ENCODE results near the gene MORN1. TPM values are rescaled to one million over a fixed set of nuclear protein-coding genes. Genes with fewer than 3 reads are reported as not detected.

MORN1 gene
- total and polyA plus RNA-seq, 2 experiments from 2014 or later, result 4.8 to 11.1 TPM

DNA sequence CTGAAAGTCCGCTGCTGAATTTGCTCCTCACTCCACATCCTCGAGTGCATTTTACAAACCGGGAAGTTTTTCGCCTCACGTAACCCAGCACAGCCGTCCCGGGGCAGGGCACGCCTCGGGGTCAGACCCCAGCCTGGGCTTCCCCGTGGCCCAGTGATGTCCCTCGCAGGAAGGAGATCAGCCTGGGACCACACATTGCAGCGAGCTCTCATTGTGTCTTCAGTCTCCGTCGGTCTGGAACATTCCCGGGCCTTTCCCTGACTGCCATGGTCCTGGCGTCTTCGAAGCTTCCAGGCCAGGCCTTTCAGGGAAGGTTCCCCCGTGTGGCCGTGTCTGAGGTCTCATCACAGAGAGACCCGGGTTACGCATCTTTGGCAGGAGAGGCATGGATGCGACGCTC, 43.5 kb downstream of the MORN1 start:
- peak; percentile 47 for DNase-seq (ENCODE audit: low spot score)
- ATAC-seq, result peak; percentile 35
- no peak overlapping the region for H2AFZ ChIP-seq
- H3K4me1 ChIP-seq (ENCODE audit: insufficient read depth), result no peaks in the 10 kb centered on the region
- H3K4me3 Mint-ChIP-seq, result no peak overlapping the region
- TF ChIP-seq ZNF114 (CRISPR knock-in tag; IDR thresholded peaks at IDR 0.05), result no peak
- TF ChIP-seq EZH2phosphoT487 (IDR thresholded peaks at IDR 0.05; ENCODE audit: unreplicated experiment), result no peak
- TF ChIP-seq EZH2 (IDR thresholded peaks at IDR 0.05; ENCODE audit: low read depth, unreplicated experiment), result no peak
- TF ChIP-seq, protein P1, sequence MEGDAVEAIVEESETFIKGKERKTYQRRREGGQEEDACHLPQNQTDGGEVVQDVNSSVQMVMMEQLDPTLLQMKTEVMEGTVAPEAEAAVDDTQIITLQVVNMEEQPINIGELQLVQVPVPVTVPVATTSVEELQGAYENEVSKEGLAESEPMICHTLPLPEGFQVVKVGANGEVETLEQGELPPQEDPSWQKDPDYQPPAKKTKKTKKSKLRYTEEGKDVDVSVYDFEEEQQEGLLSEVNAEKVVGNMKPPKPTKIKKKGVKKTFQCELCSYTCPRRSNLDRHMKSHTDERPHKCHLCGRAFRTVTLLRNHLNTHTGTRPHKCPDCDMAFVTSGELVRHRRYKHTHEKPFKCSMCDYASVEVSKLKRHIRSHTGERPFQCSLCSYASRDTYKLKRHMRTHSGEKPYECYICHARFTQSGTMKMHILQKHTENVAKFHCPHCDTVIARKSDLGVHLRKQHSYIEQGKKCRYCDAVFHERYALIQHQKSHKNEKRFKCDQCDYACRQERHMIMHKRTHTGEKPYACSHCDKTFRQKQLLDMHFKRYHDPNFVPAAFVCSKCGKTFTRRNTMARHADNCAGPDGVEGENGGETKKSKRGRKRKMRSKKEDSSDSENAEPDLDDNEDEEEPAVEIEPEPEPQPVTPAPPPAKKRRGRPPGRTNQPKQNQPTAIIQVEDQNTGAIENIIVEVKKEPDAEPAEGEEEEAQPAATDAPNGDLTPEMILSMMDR (conservative IDR thresholded peaks at IDR 0.05; ENCODE audit: low read depth in 2 of 2), result no peak
- no peak for TF ChIP-seq STAT1 (IDR thresholded peaks at IDR 0.05; ENCODE audit: unreplicated experiment)
- TF ChIP-seq, protein P2, sequence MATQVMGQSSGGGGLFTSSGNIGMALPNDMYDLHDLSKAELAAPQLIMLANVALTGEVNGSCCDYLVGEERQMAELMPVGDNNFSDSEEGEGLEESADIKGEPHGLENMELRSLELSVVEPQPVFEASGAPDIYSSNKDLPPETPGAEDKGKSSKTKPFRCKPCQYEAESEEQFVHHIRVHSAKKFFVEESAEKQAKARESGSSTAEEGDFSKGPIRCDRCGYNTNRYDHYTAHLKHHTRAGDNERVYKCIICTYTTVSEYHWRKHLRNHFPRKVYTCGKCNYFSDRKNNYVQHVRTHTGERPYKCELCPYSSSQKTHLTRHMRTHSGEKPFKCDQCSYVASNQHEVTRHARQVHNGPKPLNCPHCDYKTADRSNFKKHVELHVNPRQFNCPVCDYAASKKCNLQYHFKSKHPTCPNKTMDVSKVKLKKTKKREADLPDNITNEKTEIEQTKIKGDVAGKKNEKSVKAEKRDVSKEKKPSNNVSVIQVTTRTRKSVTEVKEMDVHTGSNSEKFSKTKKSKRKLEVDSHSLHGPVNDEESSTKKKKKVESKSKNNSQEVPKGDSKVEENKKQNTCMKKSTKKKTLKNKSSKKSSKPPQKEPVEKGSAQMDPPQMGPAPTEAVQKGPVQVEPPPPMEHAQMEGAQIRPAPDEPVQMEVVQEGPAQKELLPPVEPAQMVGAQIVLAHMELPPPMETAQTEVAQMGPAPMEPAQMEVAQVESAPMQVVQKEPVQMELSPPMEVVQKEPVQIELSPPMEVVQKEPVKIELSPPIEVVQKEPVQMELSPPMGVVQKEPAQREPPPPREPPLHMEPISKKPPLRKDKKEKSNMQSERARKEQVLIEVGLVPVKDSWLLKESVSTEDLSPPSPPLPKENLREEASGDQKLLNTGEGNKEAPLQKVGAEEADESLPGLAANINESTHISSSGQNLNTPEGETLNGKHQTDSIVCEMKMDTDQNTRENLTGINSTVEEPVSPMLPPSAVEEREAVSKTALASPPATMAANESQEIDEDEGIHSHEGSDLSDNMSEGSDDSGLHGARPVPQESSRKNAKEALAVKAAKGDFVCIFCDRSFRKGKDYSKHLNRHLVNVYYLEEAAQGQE (IDR thresholded peaks at IDR 0.05; ENCODE audit: unreplicated experiment), result no peak
- TF ChIP-seq, protein P3, sequence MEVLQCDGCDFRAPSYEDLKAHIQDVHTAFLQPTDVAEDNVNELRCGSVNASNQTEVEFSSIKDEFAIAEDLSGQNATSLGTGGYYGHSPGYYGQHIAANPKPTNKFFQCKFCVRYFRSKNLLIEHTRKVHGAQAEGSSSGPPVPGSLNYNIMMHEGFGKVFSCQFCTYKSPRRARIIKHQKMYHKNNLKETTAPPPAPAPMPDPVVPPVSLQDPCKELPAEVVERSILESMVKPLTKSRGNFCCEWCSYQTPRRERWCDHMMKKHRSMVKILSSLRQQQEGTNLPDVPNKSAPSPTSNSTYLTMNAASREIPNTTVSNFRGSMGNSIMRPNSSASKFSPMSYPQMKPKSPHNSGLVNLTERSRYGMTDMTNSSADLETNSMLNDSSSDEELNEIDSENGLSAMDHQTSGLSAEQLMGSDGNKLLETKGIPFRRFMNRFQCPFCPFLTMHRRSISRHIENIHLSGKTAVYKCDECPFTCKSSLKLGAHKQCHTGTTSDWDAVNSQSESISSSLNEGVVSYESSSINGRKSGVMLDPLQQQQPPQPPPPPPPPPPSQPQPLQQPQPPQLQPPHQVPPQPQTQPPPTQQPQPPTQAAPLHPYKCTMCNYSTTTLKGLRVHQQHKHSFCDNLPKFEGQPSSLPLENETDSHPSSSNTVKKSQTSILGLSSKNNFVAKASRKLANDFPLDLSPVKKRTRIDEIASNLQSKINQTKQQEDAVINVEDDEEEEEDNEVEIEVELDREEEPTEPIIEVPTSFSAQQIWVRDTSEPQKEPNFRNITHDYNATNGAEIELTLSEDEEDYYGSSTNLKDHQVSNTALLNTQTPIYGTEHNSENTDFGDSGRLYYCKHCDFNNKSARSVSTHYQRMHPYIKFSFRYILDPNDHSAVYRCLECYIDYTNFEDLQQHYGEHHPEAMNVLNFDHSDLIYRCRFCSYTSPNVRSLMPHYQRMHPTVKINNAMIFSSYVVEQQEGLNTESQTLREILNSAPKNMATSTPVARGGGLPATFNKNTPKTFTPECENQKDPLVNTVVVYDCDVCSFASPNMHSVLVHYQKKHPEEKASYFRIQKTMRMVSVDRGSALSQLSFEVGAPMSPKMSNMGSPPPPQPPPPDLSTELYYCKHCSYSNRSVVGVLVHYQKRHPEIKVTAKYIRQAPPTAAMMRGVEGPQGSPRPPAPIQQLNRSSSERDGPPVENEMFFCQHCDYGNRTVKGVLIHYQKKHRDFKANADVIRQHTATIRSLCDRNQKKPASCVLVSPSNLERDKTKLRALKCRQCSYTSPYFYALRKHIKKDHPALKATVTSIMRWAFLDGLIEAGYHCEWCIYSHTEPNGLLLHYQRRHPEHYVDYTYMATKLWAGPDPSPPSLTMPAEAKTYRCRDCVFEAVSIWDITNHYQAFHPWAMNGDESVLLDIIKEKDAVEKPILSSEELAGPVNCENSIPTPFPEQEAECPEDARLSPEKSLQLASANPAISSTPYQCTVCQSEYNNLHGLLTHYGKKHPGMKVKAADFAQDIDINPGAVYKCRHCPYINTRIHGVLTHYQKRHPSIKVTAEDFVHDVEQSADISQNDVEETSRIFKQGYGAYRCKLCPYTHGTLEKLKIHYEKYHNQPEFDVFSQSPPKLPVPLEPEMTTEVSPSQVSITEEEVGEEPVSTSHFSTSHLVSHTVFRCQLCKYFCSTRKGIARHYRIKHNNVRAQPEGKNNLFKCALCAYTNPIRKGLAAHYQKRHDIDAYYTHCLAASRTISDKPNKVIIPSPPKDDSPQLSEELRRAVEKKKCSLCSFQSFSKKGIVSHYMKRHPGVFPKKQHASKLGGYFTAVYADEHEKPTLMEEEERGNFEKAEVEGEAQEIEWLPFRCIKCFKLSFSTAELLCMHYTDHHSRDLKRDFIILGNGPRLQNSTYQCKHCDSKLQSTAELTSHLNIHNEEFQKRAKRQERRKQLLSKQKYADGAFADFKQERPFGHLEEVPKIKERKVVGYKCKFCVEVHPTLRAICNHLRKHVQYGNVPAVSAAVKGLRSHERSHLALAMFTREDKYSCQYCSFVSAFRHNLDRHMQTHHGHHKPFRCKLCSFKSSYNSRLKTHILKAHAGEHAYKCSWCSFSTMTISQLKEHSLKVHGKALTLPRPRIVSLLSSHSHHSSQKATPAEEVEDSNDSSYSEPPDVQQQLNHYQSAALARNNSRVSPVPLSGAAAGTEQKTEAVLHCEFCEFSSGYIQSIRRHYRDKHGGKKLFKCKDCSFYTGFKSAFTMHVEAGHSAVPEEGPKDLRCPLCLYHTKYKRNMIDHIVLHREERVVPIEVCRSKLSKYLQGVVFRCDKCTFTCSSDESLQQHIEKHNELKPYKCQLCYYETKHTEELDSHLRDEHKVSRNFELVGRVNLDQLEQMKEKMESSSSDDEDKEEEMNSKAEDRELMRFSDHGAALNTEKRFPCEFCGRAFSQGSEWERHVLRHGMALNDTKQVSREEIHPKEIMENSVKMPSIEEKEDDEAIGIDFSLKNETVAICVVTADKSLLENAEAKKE (CRISPR knock-in tag; IDR thresholded peaks at IDR 0.05), result no peak
- TF ChIP-seq, protein P4, sequence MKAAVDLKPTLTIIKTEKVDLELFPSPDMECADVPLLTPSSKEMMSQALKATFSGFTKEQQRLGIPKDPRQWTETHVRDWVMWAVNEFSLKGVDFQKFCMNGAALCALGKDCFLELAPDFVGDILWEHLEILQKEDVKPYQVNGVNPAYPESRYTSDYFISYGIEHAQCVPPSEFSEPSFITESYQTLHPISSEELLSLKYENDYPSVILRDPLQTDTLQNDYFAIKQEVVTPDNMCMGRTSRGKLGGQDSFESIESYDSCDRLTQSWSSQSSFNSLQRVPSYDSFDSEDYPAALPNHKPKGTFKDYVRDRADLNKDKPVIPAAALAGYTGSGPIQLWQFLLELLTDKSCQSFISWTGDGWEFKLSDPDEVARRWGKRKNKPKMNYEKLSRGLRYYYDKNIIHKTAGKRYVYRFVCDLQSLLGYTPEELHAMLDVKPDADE (IDR thresholded peaks at IDR 0.05), result no peak
- TF ChIP-seq ZNF331 (CRISPR knock-in tag; IDR thresholded peaks at IDR 0.05; ENCODE audit: low read depth), result no peak
- TF ChIP-seq JUNB (IDR thresholded peaks at IDR 0.05; ENCODE audit: unreplicated experiment), result no peak
- TF ChIP-seq POLR2AphosphoS5 (IDR thresholded peaks at IDR 0.05; ENCODE audit: low read depth), result no peak
- no peak for TF ChIP-seq NANOG (IDR thresholded peaks at IDR 0.05; ENCODE audit: borderline replicate concordance)
- TF ChIP-seq CREB1 (CRISPR knock-in tag; IDR thresholded peaks at IDR 0.05; ENCODE audit: low read depth), result no peak
- no peak overlapping the region; the same call in 1 of the 2 replicates for H3K27ac Mint-ChIP-seq
- peaks cover 3% of the 10 kb centered on the region; the same call in 1 of the 3 replicates for H3K9me3 Mint-ChIP-seq
- H3K27me3 ChIP-seq (ENCODE audit: insufficient read depth), result no peaks in the 10 kb centered on the region
- H3F3A ChIP-seq (replicated peaks; ENCODE audit: low read depth), result 0 out of 2 replicates have a peak, but pooled peaks cover 3% of the 10 kb centered on the region
- H3K4me3 ChIP-seq, result no peak overlapping the region
- H3K36me3 ChIP-seq (ENCODE audit: insufficient read depth), result no peaks in the 10 kb centered on the region
- H3K4me1 Mint-ChIP-seq, result peaks cover 5% of the 10 kb centered on the region; the same call in 2 of the 3 replicates
- H4K20me1 ChIP-seq (replicated peaks; ENCODE audit: insufficient read depth), result no peaks in the 10 kb centered on the region
- H3K36me3 Mint-ChIP-seq (ENCODE audit: low read depth), result no peaks in the 10 kb centered on the region; the same call in 2 of the 3 replicates
- H3K27ac ChIP-seq (ENCODE audit: low read depth), result no peak overlapping the region
- H3K9me2 ChIP-seq (ENCODE audit: insufficient read depth), result no peaks in the 10 kb centered on the region
- H3K27me3 Mint-ChIP-seq (ENCODE audit: insufficient read depth, low read depth, poor library complexity), result peaks cover 8% of the 10 kb centered on the region
- H3K4me2 ChIP-seq, result no peak overlapping the region
- no peaks in the 10 kb centered on the region for H3K79me2 ChIP-seq (replicated peaks; ENCODE audit: insufficient read depth)

Data from GM23338 (cell line).